ENCODE results near the gene ARHGAP8. TPM values are rescaled to one million over a fixed set of nuclear protein-coding genes. Genes with fewer than 3 reads are reported as not detected.

The ARHGAP8 gene
- total and polyA plus RNA-seq, 2 donors (not counting 3 experiments of a cell fraction or from before 2014, with no cell fraction given), result not detected

DNA sequence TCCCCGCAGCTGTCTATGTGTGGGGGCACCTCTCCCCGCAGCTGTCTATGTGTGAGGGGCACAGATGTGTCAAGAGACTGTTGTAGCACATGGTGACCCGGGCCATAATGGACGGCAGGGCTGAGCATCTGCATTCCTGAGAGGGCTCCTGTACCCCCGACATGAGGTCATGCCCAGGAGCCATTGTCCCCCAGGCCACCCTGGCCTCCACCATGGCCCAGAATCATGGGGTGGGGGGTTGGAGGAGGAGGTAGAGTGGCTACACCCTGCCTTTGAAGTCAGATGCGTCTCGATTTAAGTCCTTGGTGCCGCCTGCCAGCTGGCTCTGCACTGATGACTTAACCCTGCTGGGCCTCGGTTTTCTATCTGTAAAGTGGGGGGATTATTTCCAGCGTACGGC, 49.1 kb downstream of the ARHGAP8 start:
- intact Hi-C loops (cut with micrococcal nuclease), result no loop called here
- DNase-seq (ENCODE audit: low read depth, low spot score) (no peak), FAIRE-seq (no peak)
- Histone ChIP-seq H3K4me1 (ENCODE audit: control insufficient read depth, extremely low read depth, insufficient read depth, low read length) (no peaks in the 10 kb centered on the region), H3K36me3 (ENCODE audit: control insufficient read depth in 2 of 2, extremely low read depth in 1 of 2, insufficient read depth in 2 of 2, low read length in 2 of 2) (no peaks in the 10 kb centered on the region), H3K9me3 (replicated peaks; ENCODE audit: control insufficient read depth, insufficient read depth, low read length) (no peaks in the 10 kb centered on the region), H4K20me1 (replicated peaks; ENCODE audit: control insufficient read depth, extremely low read depth, insufficient read depth, low read length) (no peaks in the 10 kb centered on the region), H3K27ac (ENCODE audit: insufficient read depth, low read depth, low read length) (no peak overlapping the region), H3K9ac (replicated peaks; ENCODE audit: extremely low read depth, insufficient read depth, low read length) (no peak overlapping the region), H3K9me1 (replicated peaks; ENCODE audit: control insufficient read depth, extremely low read depth, insufficient read depth, low read length) (no peaks in the 10 kb centered on the region), H2AFZ (ENCODE audit: low read depth, low read length) (no peak overlapping the region), H3K79me2 (ENCODE audit: control insufficient read depth, insufficient read depth, low read length) (no peaks in the 10 kb centered on the region), H3K27me3 (ENCODE audit: control insufficient read depth in 2 of 2, insufficient read depth in 2 of 2, low read length in 2 of 2) (no peaks in the 10 kb centered on the region), H3K4me2 (ENCODE audit: insufficient read depth, low read length) (no peak overlapping the region), H3K4me3 (replicated peaks in 1 of 3; ENCODE audit: insufficient read depth in 1 of 3, low read depth in 1 of 3, low read length in 3 of 3) (no peak overlapping the region)
- no TSS peak for BruUV-seq (replicated peaks)
- ChIA-PET POLR2A (no interaction called here), CTCF (no interaction called here)
- dilution Hi-C loops (cut with MboI; ENCODE audit: extremely low pct_ligation_motif_present, low sequenced_read_pairs), result no loop called here
- TF ChIP-seq MYC (IDR thresholded peaks at IDR 0.05; ENCODE audit: low read depth, low read length) (no peak), FOS (IDR thresholded peaks at IDR 0.05; ENCODE audit: borderline replicate concordance, insufficient read depth, low read length) (no peak), GATA2 (IDR thresholded peaks at IDR 0.05; ENCODE audit: insufficient read depth, insufficient read length, low read depth, low read length) (no peak), EZH2 (IDR thresholded peaks at IDR 0.05; ENCODE audit: borderline replicate concordance, low read depth, low read length, severe bottlenecking) (no peak), JUN (IDR thresholded peaks at IDR 0.05; ENCODE audit: borderline replicate concordance, insufficient read depth, insufficient read length, low read depth) (no peak), POLR2AphosphoS5 (IDR thresholded peaks at IDR 0.05; ENCODE audit: insufficient read depth, low read depth, low read length) (no peak), POLR2A (IDR thresholded peaks at IDR 0.05; ENCODE audit: low read depth, low read length) (no peak)
- TF ChIP-seq, protein P1, sequence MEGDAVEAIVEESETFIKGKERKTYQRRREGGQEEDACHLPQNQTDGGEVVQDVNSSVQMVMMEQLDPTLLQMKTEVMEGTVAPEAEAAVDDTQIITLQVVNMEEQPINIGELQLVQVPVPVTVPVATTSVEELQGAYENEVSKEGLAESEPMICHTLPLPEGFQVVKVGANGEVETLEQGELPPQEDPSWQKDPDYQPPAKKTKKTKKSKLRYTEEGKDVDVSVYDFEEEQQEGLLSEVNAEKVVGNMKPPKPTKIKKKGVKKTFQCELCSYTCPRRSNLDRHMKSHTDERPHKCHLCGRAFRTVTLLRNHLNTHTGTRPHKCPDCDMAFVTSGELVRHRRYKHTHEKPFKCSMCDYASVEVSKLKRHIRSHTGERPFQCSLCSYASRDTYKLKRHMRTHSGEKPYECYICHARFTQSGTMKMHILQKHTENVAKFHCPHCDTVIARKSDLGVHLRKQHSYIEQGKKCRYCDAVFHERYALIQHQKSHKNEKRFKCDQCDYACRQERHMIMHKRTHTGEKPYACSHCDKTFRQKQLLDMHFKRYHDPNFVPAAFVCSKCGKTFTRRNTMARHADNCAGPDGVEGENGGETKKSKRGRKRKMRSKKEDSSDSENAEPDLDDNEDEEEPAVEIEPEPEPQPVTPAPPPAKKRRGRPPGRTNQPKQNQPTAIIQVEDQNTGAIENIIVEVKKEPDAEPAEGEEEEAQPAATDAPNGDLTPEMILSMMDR (IDR thresholded peaks at IDR 0.05; ENCODE audit: extremely low read depth in 1 of 2, insufficient read depth in 1 of 2, low read depth in 1 of 2, low read length in 2 of 2), result no peak
- TF ChIP-seq, protein P2, sequence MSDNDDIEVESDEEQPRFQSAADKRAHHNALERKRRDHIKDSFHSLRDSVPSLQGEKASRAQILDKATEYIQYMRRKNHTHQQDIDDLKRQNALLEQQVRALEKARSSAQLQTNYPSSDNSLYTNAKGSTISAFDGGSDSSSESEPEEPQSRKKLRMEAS (IDR thresholded peaks at IDR 0.05; ENCODE audit: insufficient read depth, insufficient read length), result no peak
